ENCODE measurements around the gene TMA7B. TPM values are rescaled to one million over a fixed set of nuclear protein-coding genes. Genes with fewer than 3 reads are reported as not detected.

The TMA7B gene
- total and polyA plus RNA-seq, 12 donors, result not detected

GRCh38 chr22:39941601-39942000, 18.6 kb upstream of the TMA7B start:
- no peak overlapping the region for H3K4me3 ChIP-seq
- H3K9me3 ChIP-seq, result no peaks in the 10 kb centered on the region
- TF ChIP-seq CTCF (IDR thresholded peaks at IDR 0.05), result no peak
- DNase-seq (no peak), ATAC-seq (no peak)
- peaks cover 0 to 10% (median 0%) of the 10 kb centered on the region in 9 donors for H3K4me1 ChIP-seq
- 90 to 93% methylated on average over 2 of the region's 2 CpGs for WGBS, 2 donors
- intact Hi-C loops (cut with DNase I), result loop anchor here in 2 of 10 donors (5.0 to 10.0 kb wide), 2 partner anchors 73 to 81 kb away; no protein-coding TSS in a partner anchor
- H3K27me3 ChIP-seq, result peaks cover 0 to 23% (median 7%) of the 10 kb centered on the region in 7 donors
- no peak overlapping the region for H3K27ac ChIP-seq
- no peaks in the 10 kb centered on the region for H3K36me3 ChIP-seq

- WGBS, 2 donors, result 87 to 90% methylated on average over 8 of the region's 8 CpGs
- Histone ChIP-seq H3K27ac (no peak overlapping the region), H3K4me3 (no peak overlapping the region), H3K36me3 (no peaks in the 10 kb centered on the region), H3K27me3 (peaks cover 0 to 15% (median 0%) of the 10 kb centered on the region in 7 donors), H3K4me1 (peaks cover 0 to 18% (median 0%) of the 10 kb centered on the region in 9 donors), H3K9me3 (no peaks in the 10 kb centered on the region)
- TF ChIP-seq CTCF (IDR thresholded peaks at IDR 0.05), result no peak
- no peak for ATAC-seq
- no peak for DNase-seq
- intact Hi-C loops (cut with DNase I), result loop anchor here in 2 of 10 donors (5.0 to 10.0 kb wide), 2 partner anchors 72 to 80 kb away; no protein-coding TSS in a partner anchor
Measured at GRCh38 chr22:39942439-39943230, 17.6 kb upstream of the TMA7B start.

GRCh38 chr22:39943337-39943736, 16.9 kb upstream of the TMA7B start:
- Histone ChIP-seq H3K9me3 (no peaks in the 10 kb centered on the region), H3K4me3 (no peak overlapping the region), H3K27me3 (peaks cover 0 to 13% (median 0%) of the 10 kb centered on the region in 7 donors), H3K36me3 (no peaks in the 10 kb centered on the region), H3K27ac (no peak overlapping the region), H3K4me1 (peaks cover 0 to 18% (median 0%) of the 10 kb centered on the region in 9 donors)
- no peak for DNase-seq
- no peak for ATAC-seq
- intact Hi-C loops (cut with DNase I), result loop anchor here in 2 of 10 donors (5.0 to 10.0 kb wide), 2 partner anchors 71 to 79 kb away; no protein-coding TSS in a partner anchor
- WGBS, 2 donors, result 72 to 74% methylated on average over 5 of the region's 5 CpGs
- TF ChIP-seq CTCF (IDR thresholded peaks at IDR 0.05), result no peak

- Histone ChIP-seq H3K36me3 (no peaks in the 10 kb centered on the region), H3K27me3 (peaks cover 0 to 5% (median 0%) of the 10 kb centered on the region in 7 donors), H3K4me1 (peaks cover 0 to 18% (median 0%) of the 10 kb centered on the region in 9 donors), H3K27ac (no peak overlapping the region), H3K9me3 (no peaks in the 10 kb centered on the region), H3K4me3 (no peak overlapping the region)
- DNase-seq (no peak), ATAC-seq (no peak)
- no peak for TF ChIP-seq CTCF (IDR thresholded peaks at IDR 0.05)
- WGBS, 2 donors, result 88 to 89% methylated on average over 11 of the region's 11 CpGs
- intact Hi-C loops (cut with DNase I), result loop anchor here in 2 of 10 donors (5.0 to 10.0 kb wide), 2 partner anchors 71 to 78 kb away; no protein-coding TSS in a partner anchor
Measured at GRCh38 chr22:39943953-39944872, 16.0 kb upstream of the TMA7B start.

All from heart right ventricle (tissue), 16 donors.